ENCODE results near the gene LRRC8D. TPM values are rescaled to one million over a fixed set of nuclear protein-coding genes. Genes with fewer than 3 reads are reported as not detected.

Gene LRRC8D
- total RNA-seq, 1 experiment from 2014 or later: 43.3 TPM

GRCh38 chr1:89802841-89803240 lies 18.0 kb upstream of the LRRC8D start:
- Histone ChIP-seq H3K27ac (ENCODE audit: low read length) (no peak overlapping the region), H3K36me3 (ENCODE audit: control insufficient read depth, insufficient read depth, low read length) (no peaks in the 10 kb centered on the region), H3K27me3 (ENCODE audit: control insufficient read depth, insufficient read depth, low read length) (no peaks in the 10 kb centered on the region; the same call in 1 of the 2 replicates), H3K9me3 (ENCODE audit: control insufficient read depth, insufficient read depth, low read depth, low read length) (no peaks in the 10 kb centered on the region), H3K4me1 (ENCODE audit: control insufficient read depth, insufficient read depth, low read length) (no peaks in the 10 kb centered on the region), H3K4me3 (ENCODE audit: low read depth in 2 of 2, low read length in 2 of 2) (no peak overlapping the region)
- intact Hi-C loops (cut with micrococcal nuclease; ENCODE audit: unreplicated experiment): no loop called here
- in situ Hi-C loops (cut with HindIII; ENCODE audit: low pct_unique_long_range_greater_than_20kb, low sequenced_read_pairs): no loop called here
- DNase-seq (ENCODE audit: low read depth, low spot score) (no peak), ATAC-seq (no peak)
- BruUV-seq (replicated peaks): no TSS peak
- TF ChIP-seq, protein P1, sequence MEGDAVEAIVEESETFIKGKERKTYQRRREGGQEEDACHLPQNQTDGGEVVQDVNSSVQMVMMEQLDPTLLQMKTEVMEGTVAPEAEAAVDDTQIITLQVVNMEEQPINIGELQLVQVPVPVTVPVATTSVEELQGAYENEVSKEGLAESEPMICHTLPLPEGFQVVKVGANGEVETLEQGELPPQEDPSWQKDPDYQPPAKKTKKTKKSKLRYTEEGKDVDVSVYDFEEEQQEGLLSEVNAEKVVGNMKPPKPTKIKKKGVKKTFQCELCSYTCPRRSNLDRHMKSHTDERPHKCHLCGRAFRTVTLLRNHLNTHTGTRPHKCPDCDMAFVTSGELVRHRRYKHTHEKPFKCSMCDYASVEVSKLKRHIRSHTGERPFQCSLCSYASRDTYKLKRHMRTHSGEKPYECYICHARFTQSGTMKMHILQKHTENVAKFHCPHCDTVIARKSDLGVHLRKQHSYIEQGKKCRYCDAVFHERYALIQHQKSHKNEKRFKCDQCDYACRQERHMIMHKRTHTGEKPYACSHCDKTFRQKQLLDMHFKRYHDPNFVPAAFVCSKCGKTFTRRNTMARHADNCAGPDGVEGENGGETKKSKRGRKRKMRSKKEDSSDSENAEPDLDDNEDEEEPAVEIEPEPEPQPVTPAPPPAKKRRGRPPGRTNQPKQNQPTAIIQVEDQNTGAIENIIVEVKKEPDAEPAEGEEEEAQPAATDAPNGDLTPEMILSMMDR (IDR thresholded peaks at IDR 0.05): no peak
- TF ChIP-seq REST (IDR thresholded peaks at IDR 0.05; ENCODE audit: insufficient read depth in 1 of 2, low read depth in 2 of 2, low read length in 1 of 2): no peak
- no peak for TF ChIP-seq TCF7L2 (IDR thresholded peaks at IDR 0.05; ENCODE audit: low read depth, low read length)
- TF ChIP-seq POLR2AphosphoS5 (IDR thresholded peaks at IDR 0.05; ENCODE audit: low read depth, low read length): no peak
- no peak for TF ChIP-seq SIN3A (IDR thresholded peaks at IDR 0.05; ENCODE audit: borderline replicate concordance, insufficient read depth, low read depth, low read length)
- ChIA-PET POLR2A (interaction anchor here (0.6 kb wide), 1 partner anchor 22 kb away, joined by 6 read pairs; no protein-coding TSS in a partner anchor), CTCF (no interaction called here)

GRCh38 chr1:89804642-89805237 lies 16.1 kb upstream of the LRRC8D start:
- H3K27me3 ChIP-seq (ENCODE audit: control insufficient read depth, insufficient read depth, low read length): peaks cover 4% of the 10 kb centered on the region; the same call in 1 of the 2 replicates
- POLR2A ChIA-PET: no interaction called here
- in situ Hi-C loops (cut with HindIII; ENCODE audit: low pct_unique_long_range_greater_than_20kb, low sequenced_read_pairs) (no loop called here), intact Hi-C loops (cut with micrococcal nuclease; ENCODE audit: unreplicated experiment) (loop anchor here (1.0 kb wide), 1 partner anchor 183 kb away; no protein-coding TSS in a partner anchor)
- H3K27ac ChIP-seq (ENCODE audit: low read length): no peak overlapping the region
- ATAC-seq: peak; percentile 95
- peak; percentile 88 for DNase-seq (ENCODE audit: low read depth, low spot score)
- H3K4me1 ChIP-seq (ENCODE audit: control insufficient read depth, insufficient read depth, low read length): no peaks in the 10 kb centered on the region
- CTCF ChIA-PET: interaction anchor here (0.6 to 0.8 kb wide), 3 partner anchors 25 to 189 kb away, joined by 3 to 6 read pairs (median 3); no protein-coding TSS in a partner anchor
- no peaks in the 10 kb centered on the region for H3K9me3 ChIP-seq (ENCODE audit: control insufficient read depth, insufficient read depth, low read depth, low read length)
- BruUV-seq (replicated peaks): no TSS peak
- TF ChIP-seq REST (IDR thresholded peaks at IDR 0.05; ENCODE audit: insufficient read depth in 1 of 2, low read depth in 2 of 2, low read length in 1 of 2) (no peak), POLR2AphosphoS5 (IDR thresholded peaks at IDR 0.05; ENCODE audit: low read depth, low read length) (no peak), SIN3A (IDR thresholded peaks at IDR 0.05; ENCODE audit: borderline replicate concordance, insufficient read depth, low read depth, low read length) (no peak), TCF7L2 (IDR thresholded peaks at IDR 0.05; ENCODE audit: low read depth, low read length) (no peak)
- TF ChIP-seq, protein P1 (IDR thresholded peaks at IDR 0.05): peak; percentile 98
- no peak overlapping the region for H3K4me3 ChIP-seq (ENCODE audit: low read depth in 2 of 2, low read length in 2 of 2)
- no peaks in the 10 kb centered on the region for H3K36me3 ChIP-seq (ENCODE audit: control insufficient read depth, insufficient read depth, low read length)

All from Panc1 (cell line).